GM18505 (cell line): ENCODE measurements around the gene NLRC3.

Source experiments
- ATAC-seq: cut with Tn5 transposase; IDR thresholded peaks from one replicate; pipeline ENCODE4 v1.9.1; 2021; ENCODE audit not compliant: unreplicated experiment
- POLR2A ChIP-seq: IDR thresholded peaks from 4 replicates; pipeline ENCODE4 v1.6.1; 2011; ENCODE audit warnings: borderline replicate concordance; ENCODE audit not compliant: insufficient read depth, insufficient read length; ENCODE audit errors: extremely low read depth

The NLRC3 gene

DNA sequence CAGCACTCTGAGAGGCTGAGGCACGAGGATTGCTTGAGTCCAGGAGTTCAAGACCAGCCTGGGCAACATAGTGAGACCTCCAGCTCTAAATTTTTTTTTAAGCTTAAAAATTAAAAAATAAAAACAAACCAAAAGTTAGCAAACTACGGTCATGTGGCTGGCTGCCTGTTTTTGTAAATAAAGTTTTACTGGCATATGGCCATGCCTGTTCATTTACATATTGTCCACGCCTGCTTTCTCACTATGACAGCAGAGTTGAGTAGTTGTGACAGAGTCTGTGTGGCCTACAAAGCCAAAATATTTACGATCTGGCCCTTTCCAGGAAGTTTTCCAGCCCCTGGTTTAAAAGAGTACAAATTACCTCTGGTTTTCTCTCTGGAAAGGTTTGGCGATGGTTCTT is 30.9 kb upstream of the NLRC3 start:
- no peak for ATAC-seq
- no peak for TF ChIP-seq POLR2A

DNA sequence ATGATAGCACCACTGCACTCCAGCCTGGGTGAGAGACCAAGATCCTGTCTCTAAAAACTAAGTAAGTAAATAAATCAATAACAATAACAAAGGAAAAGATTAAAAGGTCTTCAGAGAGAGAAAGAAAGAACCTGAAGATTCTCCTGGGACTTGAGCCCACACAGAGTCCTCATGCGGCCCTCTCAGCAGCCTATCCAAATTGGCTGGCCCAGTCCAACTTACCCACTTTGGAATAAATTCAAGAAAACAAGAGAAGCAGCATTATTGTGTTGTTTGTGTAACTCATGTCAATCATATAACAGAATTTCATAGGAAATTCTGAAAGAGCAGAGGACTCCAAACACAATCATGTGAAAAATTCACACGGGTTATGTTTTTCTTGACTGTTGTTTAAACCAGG is 30.4 kb upstream of the NLRC3 start:
- ATAC-seq = no peak
- no peak for TF ChIP-seq POLR2A

DNA sequence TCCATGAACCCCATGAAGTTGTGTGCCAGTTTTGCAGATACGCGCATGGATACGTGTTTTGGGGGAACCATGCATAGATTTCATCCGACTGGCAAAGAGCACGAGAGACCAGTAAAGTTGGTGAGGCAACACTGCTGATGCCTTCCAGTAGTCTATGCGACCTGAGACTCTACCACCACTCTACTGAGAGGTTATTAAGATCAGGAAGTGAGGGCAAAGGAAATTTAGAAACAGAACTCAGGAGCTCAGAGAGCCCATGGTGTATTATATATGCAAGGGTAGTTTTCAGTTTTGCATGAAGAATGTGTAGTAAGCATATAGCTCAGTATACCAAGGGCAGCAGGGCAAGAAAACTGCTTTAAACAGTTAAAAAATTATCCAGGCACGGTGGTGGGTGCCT is 30.0 kb upstream of the NLRC3 start:
- TF ChIP-seq POLR2A = no peak
- no peak for ATAC-seq

DNA sequence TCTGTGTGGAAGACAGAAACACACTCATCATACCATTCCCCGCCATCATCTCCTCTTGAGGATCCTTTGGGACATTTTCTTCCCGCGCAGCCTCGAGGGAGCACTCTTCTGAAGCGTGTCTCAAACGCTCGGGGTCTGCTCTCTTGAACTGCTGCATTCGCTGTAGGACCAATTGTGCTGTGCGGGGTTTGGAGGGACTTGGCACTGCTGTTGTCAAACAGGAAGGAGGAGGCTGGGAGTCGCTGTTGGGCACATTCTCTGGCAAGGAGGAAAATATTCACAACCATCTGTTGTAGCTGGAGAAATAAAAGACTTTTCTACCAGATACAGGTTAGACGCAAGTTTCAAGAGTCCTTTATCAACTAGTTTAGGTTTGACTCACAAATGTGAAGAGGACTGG is 29.2 kb upstream of the NLRC3 start:
- no peak for TF ChIP-seq POLR2A
- no peak for ATAC-seq

DNA sequence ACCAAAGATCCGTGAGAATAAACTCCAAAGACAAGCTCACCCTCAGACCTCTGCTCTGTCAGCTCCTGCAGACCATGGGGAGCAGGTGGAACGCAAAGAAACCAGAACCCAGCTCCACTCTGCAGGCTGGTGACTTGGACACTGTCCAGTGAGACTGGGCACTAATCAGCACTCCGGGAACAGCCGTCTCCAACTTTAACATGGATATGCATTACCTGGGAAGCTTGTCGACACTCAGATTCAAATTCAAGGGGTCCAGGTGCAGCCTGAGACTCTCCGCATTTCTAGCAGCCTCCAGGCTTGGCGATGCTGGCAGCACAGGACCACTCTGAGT is 25.1 kb upstream of the NLRC3 start:
- TF ChIP-seq POLR2A = no peak
- ATAC-seq = no peak

DNA sequence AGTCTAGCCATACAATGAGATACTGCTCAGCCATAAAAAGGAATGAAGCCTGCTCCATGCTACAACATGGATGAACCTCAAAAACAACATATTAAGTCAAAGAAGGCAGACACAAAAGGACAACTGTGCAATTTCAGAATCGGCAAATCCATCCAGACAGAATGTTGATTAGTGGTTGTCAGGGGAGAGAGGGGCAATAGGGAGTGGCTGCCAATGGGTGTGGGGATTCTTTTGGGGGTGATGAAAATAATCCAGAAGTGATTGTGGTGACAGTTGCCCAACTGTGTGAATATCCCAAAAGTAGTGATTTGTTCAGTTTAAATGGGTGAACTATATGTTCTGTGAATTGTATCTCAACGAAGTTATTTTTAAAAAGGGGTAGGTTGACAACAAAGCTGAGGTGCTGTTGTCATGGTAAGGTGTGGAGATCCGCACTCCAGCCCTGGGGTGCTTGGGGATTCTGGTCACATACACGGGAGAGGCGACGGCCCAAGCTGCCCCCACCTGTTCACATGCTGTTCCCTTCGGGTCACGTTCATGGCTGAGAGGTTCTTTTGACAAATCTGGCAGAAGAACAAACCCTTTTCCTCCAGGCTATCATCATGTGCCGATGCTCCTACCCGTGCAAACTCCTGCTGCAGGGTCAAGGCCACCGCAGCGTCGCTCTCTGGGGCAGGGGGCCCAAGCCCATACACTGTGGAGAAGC is 24.6 kb upstream of the NLRC3 start:
- no peak for ATAC-seq
- no peak for TF ChIP-seq POLR2A

DNA sequence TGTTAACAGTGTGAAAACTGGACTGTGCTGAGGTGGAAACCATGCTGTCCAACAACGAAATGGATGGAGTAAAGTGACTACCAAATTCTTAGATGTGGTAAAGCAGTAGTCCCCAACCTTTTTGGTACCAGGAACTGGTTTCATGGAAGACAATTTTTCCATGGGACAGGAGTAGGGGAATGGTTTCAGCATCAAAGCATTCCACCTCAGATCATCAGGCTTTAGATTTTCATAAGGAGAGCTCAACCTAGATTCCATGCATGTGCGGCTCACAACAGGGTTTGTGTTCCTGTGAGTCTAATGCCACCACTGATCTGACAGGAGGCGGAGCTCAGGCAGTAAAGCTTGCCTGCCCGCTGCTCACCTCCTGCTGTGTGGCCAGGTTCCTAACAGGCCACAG is 22.7 kb upstream of the NLRC3 start:
- ATAC-seq = no peak
- TF ChIP-seq POLR2A = no peak

DNA sequence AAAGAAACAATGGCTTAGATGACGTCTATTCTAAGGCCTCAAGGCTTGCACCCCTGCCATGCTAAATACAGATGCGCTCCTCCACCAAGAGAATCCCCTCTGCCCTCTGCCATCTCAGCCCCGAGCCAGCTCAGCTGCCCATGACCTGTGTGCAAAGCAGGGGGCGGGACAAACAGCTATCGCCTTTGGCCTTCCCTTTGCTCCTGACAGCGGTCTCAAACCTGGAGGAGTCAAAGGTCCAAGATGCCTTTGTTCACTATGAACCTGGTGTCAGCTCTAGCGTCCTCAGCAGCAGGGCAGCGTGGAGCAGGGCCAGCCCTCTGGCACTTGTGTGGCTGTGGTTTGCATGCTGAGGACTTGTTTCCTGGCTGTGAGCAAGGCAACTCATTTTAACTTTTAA is 21.9 kb upstream of the NLRC3 start:
- no peak for TF ChIP-seq POLR2A
- ATAC-seq = no peak

DNA sequence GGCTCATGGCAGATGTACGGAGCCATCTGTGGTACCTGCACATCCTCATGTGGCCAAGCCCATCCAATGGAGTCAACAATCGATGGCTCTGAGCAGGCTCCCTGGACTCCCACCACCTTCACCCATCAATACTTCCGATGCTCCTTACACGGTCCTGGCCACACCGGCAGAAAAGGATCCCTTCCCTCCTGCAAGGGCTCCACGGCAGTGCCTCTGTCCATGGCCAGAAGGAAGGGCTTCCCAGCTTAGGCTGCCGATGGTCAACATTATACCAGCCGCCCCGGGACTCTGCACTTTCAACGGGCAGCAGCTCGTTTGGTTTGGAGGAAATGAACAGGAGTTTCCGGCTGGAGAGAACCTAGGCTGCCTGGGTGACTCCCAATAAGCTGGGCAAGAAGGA is 21.0 kb upstream of the NLRC3 start:
- no peak for TF ChIP-seq POLR2A
- no peak for ATAC-seq

DNA sequence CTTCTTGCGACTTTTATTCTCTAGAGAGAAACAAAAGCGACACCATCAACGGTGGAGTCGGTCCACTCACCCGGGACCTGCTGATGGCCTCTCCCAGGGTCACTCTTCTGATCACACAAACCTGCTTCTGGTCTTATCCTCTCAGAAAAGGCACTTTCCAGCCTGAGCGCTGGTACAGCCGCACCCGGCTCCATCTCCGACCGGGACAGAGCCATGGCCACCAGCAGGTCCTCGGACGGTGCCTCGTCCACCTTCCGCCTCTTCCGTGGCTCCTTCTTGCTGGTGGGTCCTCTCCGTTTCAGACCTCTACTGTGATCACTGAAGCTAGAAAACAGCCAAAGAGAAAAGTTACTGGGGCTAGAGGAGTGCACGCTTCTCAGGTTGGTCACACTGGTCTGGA is 20.5 kb upstream of the NLRC3 start:
- TF ChIP-seq POLR2A = no peak
- ATAC-seq = no peak

DNA sequence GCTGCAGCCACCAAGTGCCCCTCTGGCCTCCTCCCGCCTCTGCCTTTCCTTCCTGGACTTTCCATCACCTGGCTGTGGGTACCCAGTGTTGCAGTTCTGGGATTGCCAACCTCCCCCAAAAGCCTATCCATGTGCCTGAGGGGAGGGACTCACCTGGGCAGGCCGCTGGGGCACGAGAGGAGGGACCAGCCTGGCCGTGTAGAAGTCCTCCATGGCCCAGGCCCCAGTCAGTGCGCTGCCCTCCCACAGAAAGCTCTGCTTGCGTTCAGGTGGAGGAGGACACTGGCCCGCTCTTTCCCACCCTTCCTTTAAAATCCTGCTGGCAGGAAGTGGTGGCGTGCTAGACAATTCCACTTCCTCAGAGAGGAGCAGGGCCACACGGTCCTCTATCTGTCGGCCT is 20.0 kb upstream of the NLRC3 start:
- no peak for TF ChIP-seq POLR2A
- no peak for ATAC-seq

DNA sequence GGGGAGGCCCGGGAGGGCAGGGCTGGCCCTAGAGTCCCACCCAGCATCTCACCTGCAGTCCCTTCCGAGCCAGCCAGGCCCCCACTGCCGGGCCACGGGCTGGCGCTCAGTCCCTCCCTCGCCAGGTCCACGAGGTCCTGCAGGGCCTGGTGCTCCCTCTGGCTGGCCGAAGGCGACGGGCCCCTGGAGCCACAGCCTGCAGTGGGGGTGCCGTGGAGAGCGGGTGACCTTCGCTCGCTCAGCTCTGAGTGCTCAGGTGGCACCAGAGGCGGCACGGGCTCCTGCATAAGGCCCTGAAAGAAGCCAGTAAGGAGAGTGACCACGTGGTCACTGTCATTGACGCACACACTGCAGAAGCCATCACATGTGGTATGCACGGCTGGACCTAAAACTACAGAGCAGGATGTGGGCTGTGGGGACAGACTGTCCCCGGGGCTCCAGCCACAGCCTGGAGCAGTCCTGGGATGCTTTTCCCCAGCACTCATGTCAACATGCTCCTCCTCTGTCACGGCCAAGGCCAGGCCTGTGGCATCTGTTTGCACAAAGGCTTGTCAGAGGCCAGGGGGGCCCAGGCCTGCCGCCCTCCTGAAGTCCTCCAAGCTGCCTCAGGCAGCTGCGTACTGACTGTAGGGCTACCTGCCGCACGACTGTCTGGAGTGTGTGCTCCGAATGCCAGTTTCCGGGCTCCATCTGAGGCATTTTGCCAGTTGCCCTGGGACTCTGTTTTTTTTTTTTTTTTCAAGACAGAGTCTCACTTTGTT is 19.1 kb upstream of the NLRC3 start:
- TF ChIP-seq POLR2A = no peak
- ATAC-seq = no peak

DNA sequence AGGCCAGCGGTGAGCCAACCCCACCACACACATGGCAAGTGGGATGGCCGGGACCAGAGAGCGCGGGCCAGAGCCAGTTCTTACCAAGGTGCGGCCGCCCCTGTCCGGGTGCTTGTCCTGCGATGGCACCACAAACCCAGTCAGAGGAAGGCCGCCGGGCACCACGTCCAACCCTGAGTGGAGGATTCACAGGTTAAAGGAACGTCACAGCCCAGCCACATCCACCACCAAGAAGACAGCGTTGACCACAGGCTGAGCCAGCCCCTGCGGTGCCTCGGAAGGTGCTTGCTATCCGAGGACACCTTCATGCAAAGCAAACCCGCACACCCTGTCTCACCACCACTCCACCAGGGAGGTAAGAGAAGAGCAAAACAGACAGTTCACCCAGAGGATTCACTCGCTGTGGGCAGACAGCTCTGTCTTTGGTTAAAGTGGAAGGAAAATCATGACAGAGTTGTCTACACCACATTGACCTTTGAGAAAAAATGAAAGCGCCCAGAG is 18.4 kb upstream of the NLRC3 start:
- no peak for ATAC-seq
- TF ChIP-seq POLR2A = no peak

DNA sequence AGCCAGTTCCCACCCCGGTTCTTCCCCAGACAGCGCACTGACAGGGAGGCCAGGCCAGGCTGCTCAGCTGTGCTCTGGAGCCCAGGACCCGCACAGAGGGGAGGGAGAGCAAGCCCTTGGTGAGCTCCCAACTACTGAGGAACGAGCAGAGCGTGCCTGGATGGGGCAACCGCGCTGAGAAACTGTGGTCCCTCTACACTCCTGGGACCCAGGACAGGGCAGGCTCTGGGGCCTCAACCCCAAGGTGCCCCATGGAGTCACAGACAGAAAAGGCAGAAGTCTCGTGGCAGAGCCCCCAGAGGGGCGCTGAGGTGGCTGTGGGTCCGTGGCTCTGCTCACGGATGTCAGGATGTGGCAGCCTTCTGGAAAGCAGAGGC is 17.9 kb upstream of the NLRC3 start:
- no peak for TF ChIP-seq POLR2A
- ATAC-seq = no peak
